Gastrocnemius medialis (tissue), 4 donors: Measurements from ENCODE around the gene NET1. TPM values are rescaled to one million over a fixed set of nuclear protein-coding genes. Genes with fewer than 3 reads are reported as not detected.

Experiments used
- ATAC-seq, 2 donors: fragments of 150-250 bp; one replicate each; pipeline ENCODE4 v1.9.1; 2016
- DNase-seq, 2 donors: peaks; one replicate each; pipeline ENCODE4 v3.0.0-alpha.2; 2019
- H3K27ac ChIP-seq, 4 donors: fragments of 200-600 bp; sonication (generic); 1 replicate in 1 of 4; 2 replicates in 3 of 4; pipeline ENCODE4 v1.5.1; 2016 to 2018; ENCODE audit warnings: mild to moderate bottlenecking in 2 of 4, moderate library complexity in 1 of 4
- H3K27me3 ChIP-seq, 3 donors: fragments of 200-600 bp; sonication (generic) in 2 of 3; 1 replicate in 1 of 3; 2 replicates in 2 of 3; pipeline versions ENCODE4 v1.5.1 to v1.6.0; 2016 to 2019; ENCODE audit warnings: mild to moderate bottlenecking in 1 of 3, moderate library complexity in 1 of 3
- H3K36me3 ChIP-seq, 2 donors: fragments of 200-600 bp; sonication (generic) in 1 of 2; one replicate each; pipeline ENCODE4 v1.5.1; 2017 to 2018
- H3K4me1 ChIP-seq, 2 donors: fragments of 200-600 bp; sonication (generic) in 1 of 2; one replicate each; pipeline ENCODE4 v1.5.1; 2016 to 2017; ENCODE audit warnings: mild to moderate bottlenecking in 2 of 2
- H3K4me3 ChIP-seq, 4 donors: fragments of 200-600 bp; sonication (generic) in 3 of 4; 1 replicate in 1 of 4; 2 replicates in 3 of 4; pipeline ENCODE4 v1.5.1; 2016 to 2019; ENCODE audit warnings: mild to moderate bottlenecking in 2 of 4
- H3K9me3 ChIP-seq, 3 donors: fragments of 200-600 bp; sonication (generic) in 2 of 3; 1 replicate in 1 of 3; 2 replicates in 2 of 3; pipeline ENCODE4 v1.5.1; 2016 to 2019
- POLR2A ChIP-seq, 2 donors: fragments of 450-650 bp; IDR thresholded peaks; one replicate each; pipeline ENCODE4 v1.6.1; 2017; ENCODE audit warnings: antibody characterized with exemption in 2 of 2, mild to moderate bottlenecking in 2 of 2, moderate library complexity in 2 of 2
- in situ Hi-C, 4 donors: fragments of 200-750 bp; cut with MboI; loops; one replicate each; pipeline versions ENCODE4 v1.15.0 to v1.8.0; 2017; ENCODE audit warnings: low sequenced_read_pairs in 4 of 4
- intact Hi-C: fragments of 100-400 bp; cut with DNase I; formaldehyde crosslinking; loops from one replicate; pipeline ENCODE4 v1.15.1; 2023; ENCODE audit warnings: low total_unique reads
- total RNA-seq, 4 donors: library from RNA; depleted of rRNA; stranded (reverse); fragments of >200 nt; gene quantifications; one replicate each; pipeline versions ENCODE4 v1.1.0 to v1.2.3, GENCODE V29; 2016
- TF ChIP-seq, protein P1 (sequence below), 5 experiments: fragments of 450-650 bp in 3 of 5; fragments of 200-600 bp in 2 of 5; sonication (generic) in 2 of 5; IDR thresholded peaks in 4 of 5; conservative IDR thresholded peaks in 1 of 5; 1 replicate in 4 of 5; 2 replicates in 1 of 5; pipeline ENCODE4 v1.5.1; 2016 to 2019; ENCODE audit warnings: antibody characterized with exemption in 5 of 5, mild to moderate bottlenecking in 3 of 5, moderate library complexity in 3 of 5

NET1 gene
- total RNA-seq, 4 donors from 2014 or later, result 19.8 to 76.4 (median 36.3) TPM

GRCh38 chr10:5464546-5464945 is 52.2 kb downstream of the NET1 start:
- in situ Hi-C loops, result no loop called here
- H3K9me3 ChIP-seq, result no peaks in the 10 kb centered on the region
- DNase-seq, result no peak

GRCh38 chr10:5465976-5466450 is 53.7 kb downstream of the NET1 start:
- H3K27ac ChIP-seq, result no peak overlapping the region
- intact Hi-C loops, result no loop called here

More at GRCh38 chr10:5464546-5464945, 52.2 kb downstream of the NET1 start:
- no peak overlapping the region for H3K27ac ChIP-seq
- intact Hi-C loops, result no loop called here
- TF ChIP-seq, protein P1, sequence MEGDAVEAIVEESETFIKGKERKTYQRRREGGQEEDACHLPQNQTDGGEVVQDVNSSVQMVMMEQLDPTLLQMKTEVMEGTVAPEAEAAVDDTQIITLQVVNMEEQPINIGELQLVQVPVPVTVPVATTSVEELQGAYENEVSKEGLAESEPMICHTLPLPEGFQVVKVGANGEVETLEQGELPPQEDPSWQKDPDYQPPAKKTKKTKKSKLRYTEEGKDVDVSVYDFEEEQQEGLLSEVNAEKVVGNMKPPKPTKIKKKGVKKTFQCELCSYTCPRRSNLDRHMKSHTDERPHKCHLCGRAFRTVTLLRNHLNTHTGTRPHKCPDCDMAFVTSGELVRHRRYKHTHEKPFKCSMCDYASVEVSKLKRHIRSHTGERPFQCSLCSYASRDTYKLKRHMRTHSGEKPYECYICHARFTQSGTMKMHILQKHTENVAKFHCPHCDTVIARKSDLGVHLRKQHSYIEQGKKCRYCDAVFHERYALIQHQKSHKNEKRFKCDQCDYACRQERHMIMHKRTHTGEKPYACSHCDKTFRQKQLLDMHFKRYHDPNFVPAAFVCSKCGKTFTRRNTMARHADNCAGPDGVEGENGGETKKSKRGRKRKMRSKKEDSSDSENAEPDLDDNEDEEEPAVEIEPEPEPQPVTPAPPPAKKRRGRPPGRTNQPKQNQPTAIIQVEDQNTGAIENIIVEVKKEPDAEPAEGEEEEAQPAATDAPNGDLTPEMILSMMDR (IDR thresholded peaks at IDR 0.05 in 4 of 5, conservative IDR thresholded peaks at IDR 0.05 in 1 of 5), result no peak
- TF ChIP-seq POLR2A (IDR thresholded peaks at IDR 0.05), result no peak
- no peak for ATAC-seq
- peaks cover 0 to 7% of the 10 kb centered on the region in 2 donors for H3K4me1 ChIP-seq
- no peak overlapping the region for H3K4me3 ChIP-seq
- no peaks in the 10 kb centered on the region for H3K27me3 ChIP-seq
- H3K36me3 ChIP-seq, result peaks cover 0 to 2% of the 10 kb centered on the region in 2 donors

GRCh38 chr10:5466451-5467206 is 54.3 kb downstream of the NET1 start:
- H3K9me3 ChIP-seq, result no peaks in the 10 kb centered on the region
- ATAC-seq (no peak), DNase-seq (no peak)
- H3K36me3 ChIP-seq, result no peaks in the 10 kb centered on the region
- in situ Hi-C loops, result no loop called here
- TF ChIP-seq, protein P1 (IDR thresholded peaks at IDR 0.05 in 4 of 5, conservative IDR thresholded peaks at IDR 0.05 in 1 of 5), result no peak
- no peak overlapping the region for H3K4me3 ChIP-seq
- H3K27ac ChIP-seq, result no peak overlapping the region
- no peaks in the 10 kb centered on the region for H3K27me3 ChIP-seq
- peaks cover 0 to 7% of the 10 kb centered on the region in 2 donors for H3K4me1 ChIP-seq
- intact Hi-C loops, result no loop called here

More at GRCh38 chr10:5465976-5466450, 53.7 kb downstream of the NET1 start:
- in situ Hi-C loops, result no loop called here
- Histone ChIP-seq H3K9me3 (no peaks in the 10 kb centered on the region), H3K36me3 (no peaks in the 10 kb centered on the region), H3K27me3 (no peaks in the 10 kb centered on the region), H3K4me1 (peaks cover 0 to 7% of the 10 kb centered on the region in 2 donors), H3K4me3 (no peak overlapping the region)
- DNase-seq (no peak), ATAC-seq (no peak)
- TF ChIP-seq POLR2A (IDR thresholded peaks at IDR 0.05), result no peak
- TF ChIP-seq, protein P1 (IDR thresholded peaks at IDR 0.05 in 4 of 5, conservative IDR thresholded peaks at IDR 0.05 in 1 of 5), result no peak

DNA sequence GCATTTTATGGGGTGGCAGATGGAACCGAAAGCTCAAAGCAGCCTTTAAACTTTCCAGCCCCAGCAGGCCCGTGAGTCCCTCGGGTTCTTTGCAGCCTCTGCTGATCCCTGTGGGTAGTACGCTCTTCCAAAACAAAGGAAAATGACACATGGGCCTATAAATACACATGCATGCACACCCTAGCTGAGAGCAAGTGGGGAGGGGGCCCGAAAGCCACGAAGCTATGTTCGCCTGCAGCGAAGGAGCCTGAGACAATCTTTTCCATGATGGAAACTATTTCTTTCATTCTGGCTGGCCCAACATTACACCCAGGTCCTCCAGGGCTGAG is 54.8 kb downstream of the NET1 start:
- peaks cover 0 to 2% of the 10 kb centered on the region in 2 donors for H3K4me1 ChIP-seq
- no peaks in the 10 kb centered on the region for H3K36me3 ChIP-seq
- TF ChIP-seq, protein P1 (IDR thresholded peaks at IDR 0.05 in 4 of 5, conservative IDR thresholded peaks at IDR 0.05 in 1 of 5), result no peak
- no peak for TF ChIP-seq POLR2A (IDR thresholded peaks at IDR 0.05)
- H3K27ac ChIP-seq, result no peak overlapping the region
- in situ Hi-C loops (no loop called here), intact Hi-C loops (no loop called here)
- H3K27me3 ChIP-seq, result no peaks in the 10 kb centered on the region
- DNase-seq, result no peak
- ATAC-seq, result no peak
- no peak overlapping the region for H3K4me3 ChIP-seq
- no peaks in the 10 kb centered on the region for H3K9me3 ChIP-seq
